Posterior cingulate gyrus (tissue), 11 donors: ENCODE measurements around the gene IZUMO4.

ENCODE experiments used
- DNase-seq, 10 donors: peaks; one replicate each; pipeline versions ENCODE4 v3.0.0 to v3.0.0-alpha.2; 2020 to 2021; ENCODE audit warnings: mixed read lengths in 3 of 10
- intact Hi-C: fragments of 100-400 bp; cut with DNase I; formaldehyde crosslinking; loops from one replicate; pipeline ENCODE4 v1.15.1; 2023

The IZUMO4 gene

GRCh38 chr19:2058570-2059421, 37.9 kb upstream of the IZUMO4 start:
- intact Hi-C loops, result no loop called here
- peak in 1 of 10 donors; percentile 63 for DNase-seq

- intact Hi-C loops, result no loop called here
- peak in 4 of 10 donors; percentile 47 to 90 (median 54) for DNase-seq
These were observed 37.1 kb upstream of the IZUMO4 start for GRCh38 chr19:2059422-2060201.

GRCh38 chr19:2060884-2061494, 35.7 kb upstream of the IZUMO4 start:
- intact Hi-C loops, result no loop called here
- DNase-seq, result peak in 4 of 10 donors; percentile 32 to 91 (median 75)

GRCh38 chr19:2061495-2062388, 35.0 kb upstream of the IZUMO4 start:
- peak; percentile 97 to 100 (median 98) for DNase-seq
- intact Hi-C loops, result no loop called here

GRCh38 chr19:2062389-2062729, 34.4 kb upstream of the IZUMO4 start:
- intact Hi-C loops, result no loop called here
- no peak for DNase-seq

GRCh38 chr19:2062770-2063169, 33.9 kb upstream of the IZUMO4 start:
- intact Hi-C loops, result no loop called here

GRCh38 chr19:2063824-2064223, 32.9 kb upstream of the IZUMO4 start:
- no peak for DNase-seq
- intact Hi-C loops, result no loop called here

More at GRCh38 chr19:2062770-2063169, 33.9 kb upstream of the IZUMO4 start:
- DNase-seq, result no peak

- intact Hi-C loops, result no loop called here
- DNase-seq, result no peak
These were observed 32.3 kb upstream of the IZUMO4 start for GRCh38 chr19:2064395-2064787.

- intact Hi-C loops, result no loop called here
- peak; percentile 49 to 94 (median 63) for DNase-seq
These were observed 31.8 kb upstream of the IZUMO4 start for GRCh38 chr19:2064788-2065524.

- intact Hi-C loops, result no loop called here
- DNase-seq, result no peak
These were observed 26.3 kb upstream of the IZUMO4 start for GRCh38 chr19:2070436-2070827.

- no peak for DNase-seq
- intact Hi-C loops, result no loop called here
These were observed 25.6 kb upstream of the IZUMO4 start for GRCh38 chr19:2070986-2071673.

- DNase-seq, result no peak
These were observed 23.8 kb upstream of the IZUMO4 start for GRCh38 chr19:2072757-2073551.

GRCh38 chr19:2076526-2076944, 20.2 kb upstream of the IZUMO4 start:
- DNase-seq, result no peak
- intact Hi-C loops, result no loop called here

More at GRCh38 chr19:2072757-2073551, 23.8 kb upstream of the IZUMO4 start:
- intact Hi-C loops, result no loop called here

GRCh38 chr19:2077398-2077797, 19.3 kb upstream of the IZUMO4 start:
- no peak for DNase-seq
- intact Hi-C loops, result no loop called here

GRCh38 chr19:2077833-2078619, 18.7 kb upstream of the IZUMO4 start:
- peak in 2 of 10 donors; percentile 63 to 69 for DNase-seq
- intact Hi-C loops, result no loop called here

- intact Hi-C loops, result no loop called here
- DNase-seq, result peak in 1 of 10 donors; percentile 79
These were observed 17.4 kb upstream of the IZUMO4 start for GRCh38 chr19:2079076-2079864.
